ENCODE measurements around the gene CFB.

The CFB gene

GRCh38 chr6:31948306-31948705, 2.4 kb downstream of the CFB start:
- H3K36me3 ChIP-seq (ENCODE audit: insufficient read depth, low read length) = peaks cover 13% of the 10 kb centered on the region; the same call in 1 of the 2 replicates
- no peaks in the 10 kb centered on the region for H3K9me2 ChIP-seq (replicated peaks; ENCODE audit: low read depth, low read length)
- no peaks in the 10 kb centered on the region for H3K79me2 ChIP-seq (ENCODE audit: insufficient read depth, low read length)
- no peaks in the 10 kb centered on the region for H3K9me3 ChIP-seq (ENCODE audit: insufficient read depth, low read depth, low read length)
- H3K4me1 ChIP-seq (ENCODE audit: insufficient read depth, low read length, poor library complexity, severe bottlenecking) = no peaks in the 10 kb centered on the region
- H3F3A ChIP-seq (ENCODE audit: low read depth) = no peaks in the 10 kb centered on the region
- no peak overlapping the region for H3K4me3 ChIP-seq (ENCODE audit: low read length, poor library complexity, severe bottlenecking)
- no peaks in the 10 kb centered on the region for H3K27me3 ChIP-seq (ENCODE audit: insufficient read depth, low read length, poor library complexity, severe bottlenecking)
- no peak overlapping the region for H2AFZ ChIP-seq (ENCODE audit: low read length)
- H3K4me2 ChIP-seq (ENCODE audit: low read depth, low read length, poor library complexity, severe bottlenecking) = no peak overlapping the region
- H4K20me1 ChIP-seq (ENCODE audit: insufficient read depth, low read length, poor library complexity, severe bottlenecking) = no peaks in the 10 kb centered on the region
- H3K9ac ChIP-seq (ENCODE audit: low read depth, low read length, poor library complexity, severe bottlenecking) = no peak overlapping the region
- TF ChIP-seq EZH2phosphoT487 (IDR thresholded peaks at IDR 0.05; ENCODE audit: borderline replicate concordance) (no peak), CTCF (conservative IDR thresholded peaks at IDR 0.05; ENCODE audit: low read length) (no peak)

- Histone ChIP-seq H3K9me3 (ENCODE audit: insufficient read depth, low read depth, low read length) (no peaks in the 10 kb centered on the region), H3F3A (ENCODE audit: low read depth) (no peaks in the 10 kb centered on the region), H3K36me3 (ENCODE audit: insufficient read depth, low read length) (peaks cover 19% of the 10 kb centered on the region; the same call in 1 of the 2 replicates), H3K27me3 (ENCODE audit: insufficient read depth, low read length, poor library complexity, severe bottlenecking) (no peaks in the 10 kb centered on the region), H3K4me1 (ENCODE audit: insufficient read depth, low read length, poor library complexity, severe bottlenecking) (no peaks in the 10 kb centered on the region), H4K20me1 (ENCODE audit: insufficient read depth, low read length, poor library complexity, severe bottlenecking) (no peaks in the 10 kb centered on the region), H3K4me3 (ENCODE audit: low read length, poor library complexity, severe bottlenecking) (no peak overlapping the region), H3K4me2 (ENCODE audit: low read depth, low read length, poor library complexity, severe bottlenecking) (no peak overlapping the region), H3K79me2 (ENCODE audit: insufficient read depth, low read length) (no peaks in the 10 kb centered on the region), H2AFZ (ENCODE audit: low read length) (no peak overlapping the region), H3K9me2 (replicated peaks; ENCODE audit: low read depth, low read length) (no peaks in the 10 kb centered on the region), H3K9ac (ENCODE audit: low read depth, low read length, poor library complexity, severe bottlenecking) (no peak overlapping the region)
- no peak for TF ChIP-seq CTCF (conservative IDR thresholded peaks at IDR 0.05; ENCODE audit: low read length)
- TF ChIP-seq EZH2phosphoT487 (IDR thresholded peaks at IDR 0.05; ENCODE audit: borderline replicate concordance) = no peak
Measured at GRCh38 chr6:31948753-31949413, 3.0 kb downstream of the CFB start.

- no peaks in the 10 kb centered on the region for H3K4me1 ChIP-seq (ENCODE audit: insufficient read depth, low read length, poor library complexity, severe bottlenecking)
Measured at GRCh38 chr6:31949926-31950548, 4.1 kb downstream of the CFB start.

More at GRCh38 chr6:31949926-31950548, 4.1 kb downstream of the CFB start:
- H3K9ac ChIP-seq (ENCODE audit: low read depth, low read length, poor library complexity, severe bottlenecking) = no peak overlapping the region
- no peaks in the 10 kb centered on the region for H3F3A ChIP-seq (ENCODE audit: low read depth)
- no peak for TF ChIP-seq CTCF (conservative IDR thresholded peaks at IDR 0.05; ENCODE audit: low read length)
- TF ChIP-seq EZH2phosphoT487 (IDR thresholded peaks at IDR 0.05; ENCODE audit: borderline replicate concordance) = no peak
- no peak overlapping the region for H2AFZ ChIP-seq (ENCODE audit: low read length)
- H3K4me3 ChIP-seq (ENCODE audit: low read length, poor library complexity, severe bottlenecking) = no peak overlapping the region
- H3K4me2 ChIP-seq (ENCODE audit: low read depth, low read length, poor library complexity, severe bottlenecking) = no peak overlapping the region
- H3K36me3 ChIP-seq (ENCODE audit: insufficient read depth, low read length) = peaks cover 28% of the 10 kb centered on the region; the same call in 1 of the 2 replicates
- no peaks in the 10 kb centered on the region for H3K79me2 ChIP-seq (ENCODE audit: insufficient read depth, low read length)
- H3K9me2 ChIP-seq (replicated peaks; ENCODE audit: low read depth, low read length) = no peaks in the 10 kb centered on the region
- H3K27me3 ChIP-seq (ENCODE audit: insufficient read depth, low read length, poor library complexity, severe bottlenecking) = no peaks in the 10 kb centered on the region
- no peaks in the 10 kb centered on the region for H3K9me3 ChIP-seq (ENCODE audit: insufficient read depth, low read depth, low read length)
- no peaks in the 10 kb centered on the region for H4K20me1 ChIP-seq (ENCODE audit: insufficient read depth, low read length, poor library complexity, severe bottlenecking)

Measured in Loucy (cell line).